Large intestine (tissue), 3 donors: Measurements from ENCODE around the gene CAMKMT. TPM values are rescaled to one million over a fixed set of nuclear protein-coding genes. Genes with fewer than 3 reads are reported as not detected.
A peak's percentile ranks its signal among the peaks of the same experiment; 100 is the strongest.
"Not testable (repeated sequence)": the region's sequence is repeated elsewhere in the genome, so short reads cannot be mapped to it uniquely, and the experiment has no call there.

Source experiments
- DNase-seq, 2 donors: peaks; one replicate each; pipeline versions ENCODE4 v3.0.0 to v3.0.0-alpha.2; 2013
- H3K27ac ChIP-seq: one replicate; pipeline ENCODE4 v1.5.1; 2013; ENCODE audit warnings: low read length
- H3K27me3 ChIP-seq: 2 replicates; pipeline ENCODE4 v1.6.1; 2013; ENCODE audit warnings: low read length; ENCODE audit not compliant: control insufficient read depth, insufficient read depth
- H3K36me3 ChIP-seq: 2 replicates; pipeline ENCODE4 v1.6.1; 2013; ENCODE audit warnings: low read length; ENCODE audit not compliant: control insufficient read depth, insufficient read depth
- H3K4me1 ChIP-seq: one replicate; pipeline ENCODE4 v1.6.1; 2013; ENCODE audit warnings: low read length; ENCODE audit not compliant: control insufficient read depth, insufficient read depth
- H3K4me3 ChIP-seq: one replicate; pipeline ENCODE4 v1.5.1; 2013; ENCODE audit warnings: low read length
- H3K9me3 ChIP-seq: one replicate; pipeline ENCODE4 v1.6.1; 2013; ENCODE audit warnings: mild to moderate bottlenecking, low read depth, low read length, moderate library complexity; ENCODE audit not compliant: control insufficient read depth
- WGBS: methylation state at CpG from one replicate; pipeline ENCODE4 v1.1.5; 2013; ENCODE audit warnings: low lambda C conversion rate; ENCODE audit not compliant: insufficient coverage; 5-methylcytosine and 5-hydroxymethylcytosine counted together
- polyA plus RNA-seq: library from polyadenylated mRNA; unstranded; fragments of 120-200 nt; gene quantifications from one replicate; pipeline ENCODE4 v1.2.1, GENCODE V29; 2013

Gene CAMKMT
- polyA plus RNA-seq, 1 donor: 9.2 TPM

DNA sequence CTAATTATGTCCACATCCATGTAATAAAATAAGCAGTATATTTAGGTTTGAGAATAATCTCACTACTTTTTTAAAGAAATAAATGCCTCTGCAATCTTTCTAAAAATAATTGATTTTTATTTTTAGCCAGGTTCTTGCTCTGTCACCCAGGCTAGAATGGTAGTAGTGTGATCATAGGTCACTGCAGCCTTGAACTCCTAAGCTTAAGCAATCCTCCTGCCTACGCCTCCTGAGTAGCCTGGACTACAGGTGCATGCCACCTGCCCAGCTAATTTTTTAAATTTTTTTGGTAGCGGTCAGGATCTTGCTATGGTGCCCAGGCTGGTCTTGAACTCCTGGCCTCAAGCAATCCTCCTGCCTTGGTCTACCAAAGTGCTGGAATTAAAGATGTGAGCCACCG, 133.3 kb downstream of the CAMKMT start:
- no peak for DNase-seq
- H3K4me1 ChIP-seq: no peaks in the 10 kb centered on the region
- no peak overlapping the region for H3K4me3 ChIP-seq
- no peaks in the 10 kb centered on the region for H3K27me3 ChIP-seq
- H3K27ac ChIP-seq: no peak overlapping the region
- H3K36me3 ChIP-seq: no peaks in the 10 kb centered on the region
- H3K9me3 ChIP-seq: no peaks in the 10 kb centered on the region
- 100% methylated on average over 1 of the region's 3 CpGs for WGBS

DNA sequence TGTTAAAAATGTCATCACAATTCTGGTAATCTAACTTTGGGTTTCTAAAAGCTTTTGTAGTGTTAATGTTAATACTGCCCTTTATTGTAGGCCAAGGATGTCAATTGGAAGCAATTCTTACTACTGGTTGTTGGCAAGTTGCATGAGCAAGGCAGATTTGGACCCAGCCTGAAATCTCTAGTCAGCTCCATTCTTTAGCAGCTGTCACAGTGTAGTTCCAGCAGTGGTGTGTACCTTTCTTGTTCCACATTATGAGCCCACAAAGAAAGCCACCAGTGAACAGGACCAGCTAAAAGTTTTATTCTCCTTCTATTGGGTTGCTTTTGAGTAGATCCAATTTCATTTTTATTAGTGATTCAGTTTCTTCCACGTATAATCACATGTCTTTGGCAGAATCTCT, 133.8 kb downstream of the CAMKMT start:
- 87% methylated on average over 1 of the region's 1 CpG for WGBS
- no peaks in the 10 kb centered on the region for H3K27me3 ChIP-seq
- H3K27ac ChIP-seq: no peak overlapping the region
- DNase-seq: no peak
- no peaks in the 10 kb centered on the region for H3K4me1 ChIP-seq
- H3K9me3 ChIP-seq: no peaks in the 10 kb centered on the region
- H3K4me3 ChIP-seq: no peak overlapping the region
- H3K36me3 ChIP-seq: no peaks in the 10 kb centered on the region

- 82% methylated on average over 2 of the region's 3 CpGs for WGBS
- H3K4me1 ChIP-seq: no peaks in the 10 kb centered on the region
- no peak overlapping the region for H3K27ac ChIP-seq
- no peaks in the 10 kb centered on the region for H3K9me3 ChIP-seq
- no peak for DNase-seq
- no peaks in the 10 kb centered on the region for H3K36me3 ChIP-seq
- no peaks in the 10 kb centered on the region for H3K27me3 ChIP-seq
- no peak overlapping the region for H3K4me3 ChIP-seq
Measured at GRCh38 chr2:44496130-44496529, 134.4 kb downstream of the CAMKMT start.

DNA sequence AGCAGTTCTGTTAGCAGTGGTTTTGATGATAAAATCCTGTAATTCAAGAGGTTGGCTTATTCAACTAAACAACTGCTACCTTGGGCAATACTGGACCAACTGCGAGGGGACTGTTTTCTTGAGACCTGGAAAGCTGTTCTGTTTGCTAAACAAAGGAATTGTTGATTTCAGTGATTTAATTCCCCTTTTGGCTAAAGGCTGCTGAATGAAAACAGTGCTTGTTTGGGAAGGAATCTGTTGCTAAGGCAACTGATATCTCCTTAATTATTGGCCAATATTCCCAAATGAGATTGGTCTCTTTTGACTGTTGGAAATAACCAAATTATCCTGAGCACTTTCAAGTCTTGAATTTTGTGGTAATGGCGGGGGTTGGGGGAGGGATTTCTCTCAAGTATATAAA, 136.8 kb downstream of the CAMKMT start:
- Histone ChIP-seq H3K4me3 (no peak overlapping the region), H3K36me3 (no peaks in the 10 kb centered on the region), H3K9me3 (no peaks in the 10 kb centered on the region), H3K4me1 (no peaks in the 10 kb centered on the region), H3K27ac (no peak overlapping the region), H3K27me3 (no peaks in the 10 kb centered on the region)
- no CpG with 5 or more reads among the region's 2 CpGs for WGBS
- peak in 1 of 2 donors; percentile 8 for DNase-seq

GRCh38 chr2:44505664-44506063, 143.9 kb downstream of the CAMKMT start:
- not testable (repeated sequence) for DNase-seq, H3K4me1 ChIP-seq, H3K27ac ChIP-seq, H3K27me3 ChIP-seq, H3K36me3 ChIP-seq, H3K9me3 ChIP-seq, H3K4me3 ChIP-seq
- WGBS: no CpG with 5 or more reads among the region's 7 CpGs

DNA sequence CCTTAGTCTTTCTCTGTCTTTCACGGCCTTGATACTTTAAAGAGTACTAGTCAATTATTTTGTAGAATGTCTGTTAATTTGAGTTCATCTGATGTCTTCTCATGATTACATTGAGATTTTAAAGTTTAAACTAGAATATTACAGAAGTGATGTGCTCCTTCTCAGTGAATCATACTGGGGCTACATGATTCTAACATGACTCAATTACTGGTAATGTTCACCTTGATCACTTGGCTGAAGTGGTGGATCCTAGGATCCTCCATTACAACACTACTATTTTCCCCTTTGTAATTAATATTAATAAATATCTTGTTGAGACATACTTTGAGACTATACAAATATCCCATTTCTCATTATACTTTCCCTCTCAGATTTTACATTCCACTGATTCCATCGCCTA, 148.5 kb downstream of the CAMKMT start:
- 100% methylated on average over 1 of the region's 2 CpGs for WGBS
- DNase-seq: no peak
- Histone ChIP-seq H3K9me3 (no peaks in the 10 kb centered on the region), H3K27me3 (no peaks in the 10 kb centered on the region), H3K27ac (no peak overlapping the region), H3K4me1 (no peaks in the 10 kb centered on the region), H3K4me3 (no peak overlapping the region), H3K36me3 (no peaks in the 10 kb centered on the region)

DNA sequence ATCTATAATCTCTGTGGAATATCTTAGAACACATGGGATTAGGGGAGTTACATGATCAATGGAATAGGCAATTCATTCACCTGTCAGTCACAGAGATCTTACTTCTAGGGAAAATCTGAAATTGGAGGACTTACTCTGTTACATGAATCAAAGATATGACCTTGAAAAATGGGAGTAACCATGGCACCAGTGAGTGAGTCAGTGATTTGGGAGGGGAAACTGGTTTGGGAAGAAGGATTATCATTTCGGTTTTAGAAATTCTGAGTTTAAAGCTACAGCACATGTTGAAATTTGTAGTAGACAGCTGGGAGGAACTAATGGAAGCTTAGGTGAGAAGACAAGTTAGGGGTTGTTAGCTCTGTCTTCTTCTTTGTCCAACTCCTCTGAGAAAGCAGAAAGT, 153.7 kb downstream of the CAMKMT start:
- DNase-seq: no peak

GRCh38 chr2:44519026-44519425, 157.3 kb downstream of the CAMKMT start:
- H3K4me3 ChIP-seq: no peak overlapping the region
- DNase-seq: no peak
- peaks cover 8% of the 10 kb centered on the region for H3K9me3 ChIP-seq
- H3K4me1 ChIP-seq: no peaks in the 10 kb centered on the region
- no peak overlapping the region for H3K27ac ChIP-seq
- no peaks in the 10 kb centered on the region for H3K36me3 ChIP-seq
- WGBS: no CpG with 5 or more reads among the region's 1 CpG
- no peaks in the 10 kb centered on the region for H3K27me3 ChIP-seq

More for the DNA sequence above, 153.7 kb downstream of the CAMKMT start:
- Histone ChIP-seq H3K36me3 (no peaks in the 10 kb centered on the region), H3K27me3 (no peaks in the 10 kb centered on the region), H3K4me1 (no peaks in the 10 kb centered on the region), H3K4me3 (no peak overlapping the region), H3K9me3 (no peaks in the 10 kb centered on the region), H3K27ac (no peak overlapping the region)
- 83% methylated on average over 1 of the region's 1 CpG for WGBS

GRCh38 chr2:44522846-44523245, 161.1 kb downstream of the CAMKMT start:
- Histone ChIP-seq H3K4me3 (no peak overlapping the region), H3K36me3 (no peaks in the 10 kb centered on the region), H3K4me1 (no peaks in the 10 kb centered on the region), H3K9me3 (peaks cover 8% of the 10 kb centered on the region), H3K27me3 (no peaks in the 10 kb centered on the region), H3K27ac (no peak overlapping the region)
- DNase-seq: no peak

- Histone ChIP-seq H3K36me3 (no peaks in the 10 kb centered on the region), H3K4me3 (no peak overlapping the region), H3K27ac (no peak overlapping the region), H3K27me3 (no peaks in the 10 kb centered on the region), H3K4me1 (no peaks in the 10 kb centered on the region), H3K9me3 (peaks cover 8% of the 10 kb centered on the region)
- peak; percentile 21 to 58 for DNase-seq
- WGBS: 80% methylated on average over 1 of the region's 1 CpG
Measured at GRCh38 chr2:44524347-44524926, 162.7 kb downstream of the CAMKMT start.

DNA sequence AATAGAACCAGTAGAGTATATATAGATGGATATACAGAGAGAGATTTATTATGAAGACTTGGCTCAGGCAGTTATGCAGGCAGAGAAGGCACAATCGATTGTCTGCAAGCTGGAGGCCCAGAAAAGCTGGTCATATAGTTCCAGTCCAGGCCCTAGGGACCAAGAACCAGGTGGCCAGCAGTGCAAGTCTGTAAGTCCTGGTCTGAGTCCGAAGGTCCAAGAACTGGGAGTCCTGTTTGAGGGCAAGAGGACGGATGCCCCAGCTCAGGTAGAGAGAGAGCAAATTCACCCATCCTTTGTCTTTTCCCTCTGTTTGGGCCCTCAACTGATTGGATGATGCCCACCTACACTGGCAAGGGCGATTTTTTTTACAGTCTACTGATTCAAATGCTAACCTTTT, 164.6 kb downstream of the CAMKMT start:
- peaks cover 8% of the 10 kb centered on the region for H3K9me3 ChIP-seq
- WGBS: no CpG with 5 or more reads among the region's 4 CpGs
- no peaks in the 10 kb centered on the region for H3K4me1 ChIP-seq
- H3K27me3 ChIP-seq: no peaks in the 10 kb centered on the region
- DNase-seq: no peak
- H3K4me3 ChIP-seq: no peak overlapping the region
- no peak overlapping the region for H3K27ac ChIP-seq
- no peaks in the 10 kb centered on the region for H3K36me3 ChIP-seq
